Measurements from ENCODE around the gene SCD5.

The SCD5 gene

GRCh38 chr4:82599336-82599735 is 199.3 kb downstream of the SCD5 start:
- no peak for DNase-seq (ENCODE audit: low read depth in 2 of 3, low spot score in 2 of 3)

- no peak for DNase-seq (ENCODE audit: low read depth in 2 of 3, low spot score in 2 of 3)
Measured at GRCh38 chr4:82594456-82594855, 204.1 kb downstream of the SCD5 start.

GRCh38 chr4:82593411-82593810 is 205.2 kb downstream of the SCD5 start:
- no peak for DNase-seq (ENCODE audit: low read depth in 2 of 3, low spot score in 2 of 3)

GRCh38 chr4:82592639-82593038 is 206.0 kb downstream of the SCD5 start:
- no peak for DNase-seq (ENCODE audit: low read depth in 2 of 3, low spot score in 2 of 3)

- no peak for DNase-seq (ENCODE audit: low read depth in 2 of 3, low spot score in 2 of 3)
Measured at GRCh38 chr4:82591592-82591991, 207.0 kb downstream of the SCD5 start.

GRCh38 chr4:82589756-82590155 is 208.8 kb downstream of the SCD5 start:
- no peak for DNase-seq (ENCODE audit: low read depth in 2 of 3, low spot score in 2 of 3)

- no peak for DNase-seq (ENCODE audit: low read depth in 2 of 3, low spot score in 2 of 3)
Measured at GRCh38 chr4:82588771-82589270, 209.8 kb downstream of the SCD5 start.

GRCh38 chr4:82587826-82588540 is 210.6 kb downstream of the SCD5 start:
- no peak for DNase-seq (ENCODE audit: low read depth in 2 of 3, low spot score in 2 of 3)

GRCh38 chr4:82585690-82586435 is 212.7 kb downstream of the SCD5 start:
- no peak for DNase-seq (ENCODE audit: low read depth in 2 of 3, low spot score in 2 of 3)

- DNase-seq (ENCODE audit: low read depth in 2 of 3, low spot score in 2 of 3) = no peak
Measured at GRCh38 chr4:82584931-82585330, 213.7 kb downstream of the SCD5 start.

GRCh38 chr4:82583897-82584587 is 214.6 kb downstream of the SCD5 start:
- no peak for DNase-seq (ENCODE audit: low read depth in 2 of 3, low spot score in 2 of 3)

- no peak for DNase-seq (ENCODE audit: low read depth in 2 of 3, low spot score in 2 of 3)
Measured at GRCh38 chr4:82579932-82580331, 218.7 kb downstream of the SCD5 start.

Measured in activated CD8-positive, alpha-beta memory T cell treated with anti-CD3 and anti-CD28 coated beads for 48 hours (primary cell).